Measurements from ENCODE around the gene PIKFYVE. TPM values are rescaled to one million over a fixed set of nuclear protein-coding genes. Genes with fewer than 3 reads are reported as not detected.
"Not testable (repeated sequence)": the region's sequence is repeated elsewhere in the genome, so short reads cannot be mapped to it uniquely, and the experiment has no call there.

PIKFYVE gene
- total RNA-seq, 2 experiments from 2014 or later, result 15.1 to 16.1 TPM

GRCh38 chr2:208254118-208254870, 11.8 kb upstream of the PIKFYVE start:
- ChIA-PET CTCF (interaction anchor here (1.0 to 3.7 kb wide), 9 partner anchors 11 to 232 kb away, joined by 3 to 17 read pairs (median 3); partner anchors contain the start of gene PIKFYVE), POLR2A (interaction anchor here (0.6 to 3.1 kb wide), 2 partner anchors 11 to 17 kb away, joined by 3 to 13 read pairs; partner anchors contain the start of gene PIKFYVE)

GRCh38 chr2:208254871-208255556, 11.0 kb upstream of the PIKFYVE start, which contains the start of gene IDH1:
Gene IDH1 (minus strand): TSS chr2:208255071. CDS start chr2:208251551, 3,520 bp downstream.
- POLR2A ChIA-PET, result interaction anchor here (3.1 kb wide), 1 partner anchor 11 kb away, joined by 13 read pairs; the partner anchor contains the start of gene PIKFYVE

GRCh38 chr2:208255557-208256106, 10.4 kb upstream of the PIKFYVE start:
- ChIA-PET CTCF (interaction anchor here (1.3 to 3.7 kb wide), 4 partner anchors 10 to 80 kb away, joined by 3 to 17 read pairs (median 12); partner anchors contain the start of gene PIKFYVE), POLR2A (interaction anchor here (3.1 kb wide), 1 partner anchor 10 kb away, joined by 13 read pairs; the partner anchor contains the start of gene PIKFYVE)

More at GRCh38 chr2:208254871-208255556, 11.0 kb upstream of the PIKFYVE start, which contains the start of gene IDH1:
- CTCF ChIA-PET, result interaction anchor here (1.0 to 3.7 kb wide), 6 partner anchors 11 to 233 kb away, joined by 3 to 17 read pairs (median 9); partner anchors contain the start of gene PIKFYVE

DNA sequence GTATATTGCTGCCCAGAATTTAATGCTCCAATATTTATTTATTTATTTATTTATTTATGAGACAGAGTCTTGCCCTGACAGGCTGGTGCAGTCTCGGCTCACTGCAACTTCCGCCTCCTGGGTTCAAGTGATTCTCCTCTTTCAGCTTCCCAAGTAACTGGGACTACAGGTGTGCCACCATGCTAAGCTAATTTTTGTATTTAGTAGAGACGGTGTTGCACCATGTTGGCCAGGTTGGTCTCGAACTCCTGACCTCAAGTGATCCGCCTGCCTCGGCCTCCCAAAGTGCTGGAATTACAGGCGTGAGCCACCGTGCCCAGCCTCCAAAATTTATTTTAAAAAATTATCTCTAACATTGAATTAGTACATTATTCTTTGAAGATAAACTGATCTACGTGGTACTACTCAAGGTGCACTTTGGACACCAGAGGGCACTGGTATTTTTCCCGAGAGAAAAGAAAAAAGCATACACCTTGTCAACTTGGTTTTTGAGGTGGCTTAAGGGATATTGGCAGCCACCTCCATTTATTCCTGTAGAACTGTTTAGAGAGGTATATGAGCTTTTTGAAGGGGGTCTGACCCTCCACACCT, 9.8 kb upstream of the PIKFYVE start:
- POLR2A ChIA-PET, result interaction anchor here (3.1 kb wide), 1 partner anchor 9 kb away, joined by 13 read pairs; the partner anchor contains the start of gene PIKFYVE
- CTCF ChIA-PET, result interaction anchor here (3.7 kb wide), 1 partner anchor 9 kb away, joined by 17 read pairs; the partner anchor contains the start of gene PIKFYVE

DNA sequence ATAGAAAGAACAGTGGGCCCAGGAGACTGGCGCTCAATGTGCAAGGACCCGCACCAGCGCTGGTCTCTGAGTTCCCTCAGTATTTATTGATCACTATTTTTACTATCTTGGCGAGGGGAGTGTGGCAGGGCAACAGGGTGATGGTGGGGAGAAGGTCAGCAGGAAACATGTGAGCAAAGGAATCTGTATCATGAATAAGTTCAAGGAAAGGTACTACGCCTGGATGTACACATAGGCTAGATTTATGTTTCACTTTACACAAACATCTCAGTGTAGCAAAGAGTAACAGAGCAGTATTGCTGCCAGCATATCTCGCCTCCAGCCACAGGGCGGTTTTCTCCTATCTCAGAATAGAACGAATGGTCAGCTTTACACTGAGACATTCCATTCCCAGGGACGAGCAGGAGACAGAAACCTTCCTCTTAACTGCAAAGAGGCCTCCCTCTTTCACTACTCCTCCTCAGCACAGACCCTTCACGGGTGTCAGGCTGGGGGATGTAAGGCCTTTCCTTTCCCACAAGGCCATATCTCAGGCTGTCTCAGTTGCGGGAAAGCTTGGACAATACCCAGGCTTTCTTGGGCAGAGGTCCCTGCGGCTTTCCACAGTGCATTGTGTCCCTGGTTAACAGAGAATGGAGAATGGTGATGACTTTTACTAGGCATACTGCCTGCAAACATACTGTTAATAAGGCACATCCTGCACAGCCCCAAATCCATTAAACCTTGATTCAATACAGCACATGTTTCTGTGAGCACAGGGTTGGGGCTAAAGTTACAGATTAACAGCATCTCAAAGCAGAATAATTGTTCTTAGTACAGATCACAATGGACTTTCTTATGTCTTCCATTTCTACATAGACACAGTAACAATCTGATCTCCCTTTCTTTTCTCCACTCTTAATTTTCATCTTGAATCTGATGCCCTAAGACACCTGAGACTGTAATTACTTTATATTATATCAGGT, 8.9 kb upstream of the PIKFYVE start:
- CTCF ChIA-PET, result interaction anchor here (3.7 kb wide), 1 partner anchor 9 kb away, joined by 17 read pairs; the partner anchor contains the start of gene PIKFYVE
- POLR2A ChIA-PET, result not testable (repeated sequence)

DNA sequence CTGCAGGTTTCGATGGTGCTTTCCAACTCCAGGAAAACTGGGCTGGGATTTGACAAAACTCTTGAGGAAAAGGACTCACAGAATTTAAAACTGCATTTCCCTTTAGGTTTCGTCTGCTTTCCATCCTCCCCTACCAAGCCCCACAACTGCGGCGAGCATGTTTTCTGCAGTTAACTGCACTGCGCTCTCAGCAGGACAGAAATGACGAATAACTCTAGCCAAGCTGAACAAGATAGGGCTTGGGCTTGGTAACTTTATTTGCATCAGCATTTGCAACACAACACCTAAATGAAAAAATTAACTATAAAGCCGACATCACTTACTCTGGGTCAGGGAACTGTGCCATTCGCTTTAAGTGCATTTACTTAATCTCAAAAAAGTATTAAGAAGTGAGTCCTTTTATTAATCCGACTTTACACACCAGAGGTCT, 669 bp upstream of the PIKFYVE start:
- CTCF ChIA-PET, result interaction anchor here (1.0 to 2.9 kb wide), 3 partner anchors 10 to 90 kb away, joined by 4 to 17 read pairs (median 4); partner anchors contain the start of gene IDH1
- POLR2A ChIA-PET, result interaction anchor here (1.3 to 3.5 kb wide), 2 partner anchors 10 to 15 kb away, joined by 3 to 13 read pairs; partner anchors contain the start of gene IDH1

GRCh38 chr2:208266553-208266893, 468 bp downstream of the PIKFYVE start:
- ChIA-PET CTCF (interaction anchor here (1.2 to 2.9 kb wide), 2 partner anchors 11 to 15 kb away, joined by 4 to 17 read pairs; partner anchors contain the start of gene IDH1), POLR2A (interaction anchor here (0.9 to 3.5 kb wide), 3 partner anchors 11 to 555 kb away, joined by 3 to 13 read pairs (median 3); partner anchors contain the start of genes CCNYL1 and IDH1)

- CTCF ChIA-PET, result interaction anchor here (1.2 to 2.9 kb wide), 2 partner anchors 12 to 14 kb away, joined by 4 to 17 read pairs; partner anchors contain the start of gene IDH1
- POLR2A ChIA-PET, result interaction anchor here (0.6 to 3.5 kb wide), 4 partner anchors 12 to 556 kb away, joined by 3 to 13 read pairs (median 6); partner anchors contain the start of genes CCNYL1 and IDH1
Observed at GRCh38 chr2:208266936-208267335, 881 bp downstream of the PIKFYVE start.

- ChIA-PET POLR2A (interaction anchor here (0.6 to 3.5 kb wide), 2 partner anchors 12 to 34 kb away, joined by 9 to 13 read pairs; partner anchors contain the start of gene IDH1), CTCF (interaction anchor here (2.3 kb wide), 1 partner anchor 13 kb away, joined by 17 read pairs; the partner anchor contains the start of gene IDH1)
Observed at GRCh38 chr2:208267526-208267925, 1.5 kb downstream of the PIKFYVE start.

GRCh38 chr2:208268156-208268952, 2.3 kb downstream of the PIKFYVE start:
- POLR2A ChIA-PET, result no interaction called here
- CTCF ChIA-PET, result interaction anchor here (0.7 to 2.3 kb wide), 3 partner anchors 14 to 291 kb away, joined by 3 to 17 read pairs (median 4); partner anchors contain the start of gene IDH1

- POLR2A ChIA-PET, result no interaction called here
- CTCF ChIA-PET, result interaction anchor here (0.7 to 2.3 kb wide), 3 partner anchors 15 to 292 kb away, joined by 3 to 17 read pairs (median 4); partner anchors contain the start of gene IDH1
Observed at GRCh38 chr2:208269091-208269490, 3.0 kb downstream of the PIKFYVE start.

- CTCF ChIA-PET, result interaction anchor here (0.9 kb wide), 1 partner anchor 20 kb away, joined by 3 read pairs; the partner anchor contains the start of gene IDH1
Observed at GRCh38 chr2:208274748-208275147, 8.7 kb downstream of the PIKFYVE start.

GRCh38 chr2:208278549-208278948, 12.5 kb downstream of the PIKFYVE start:
- CTCF ChIA-PET, result no interaction called here
- POLR2A ChIA-PET, result no interaction called here

More at GRCh38 chr2:208274748-208275147, 8.7 kb downstream of the PIKFYVE start:
- POLR2A ChIA-PET, result no interaction called here

DNA sequence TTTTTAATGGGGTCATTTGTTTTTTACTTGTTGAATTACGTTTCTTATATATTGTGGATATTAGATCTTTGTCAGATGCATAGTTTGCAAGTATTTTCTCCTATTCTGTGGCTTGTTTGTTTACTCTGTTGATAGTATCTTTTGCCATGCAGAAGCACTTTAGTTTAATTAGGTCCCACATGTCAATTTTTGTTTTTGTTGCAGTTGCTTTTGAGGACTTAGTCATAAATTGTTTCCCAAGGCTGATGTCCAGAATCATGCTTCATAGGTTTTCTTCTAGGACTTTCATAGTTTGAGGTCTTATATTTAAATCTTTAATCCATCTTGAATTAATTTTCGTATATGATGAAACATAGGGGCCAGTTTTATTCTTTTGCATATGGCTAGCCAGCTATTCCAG, 13.2 kb downstream of the PIKFYVE start:
- ChIA-PET CTCF (interaction anchor here (1.0 kb wide), 1 partner anchor 25 kb away, joined by 3 read pairs; no protein-coding TSS in a partner anchor), POLR2A (no interaction called here)

- ChIA-PET POLR2A (interaction anchor here (0.6 to 1.0 kb wide), 2 partner anchors 14 to 33 kb away, joined by 3 to 4 read pairs; partner anchors contain the start of gene PIKFYVE), CTCF (interaction anchor here (1.0 kb wide), 2 partner anchors 26 to 106 kb away, joined by 3 read pairs; no protein-coding TSS in a partner anchor)
Observed at GRCh38 chr2:208280234-208280633, 14.2 kb downstream of the PIKFYVE start.

DNA sequence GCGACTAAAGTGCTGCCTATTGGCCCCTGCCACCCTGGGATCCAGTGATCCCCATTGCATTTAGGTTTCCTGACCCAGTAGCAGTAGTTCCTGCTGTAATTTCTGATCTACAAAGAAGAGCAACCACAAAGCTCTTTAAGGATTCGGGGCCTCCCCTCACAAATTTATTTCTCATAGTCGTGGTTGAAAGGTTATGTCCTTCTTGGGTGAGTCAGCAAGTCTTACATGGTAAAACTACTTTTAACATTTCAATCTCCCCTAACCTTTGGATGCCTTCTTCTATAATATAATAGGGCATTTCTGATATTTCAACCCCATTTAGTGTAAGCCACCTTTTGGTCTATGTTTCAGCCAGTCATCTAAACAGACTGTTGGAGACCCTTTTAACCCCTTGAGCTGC, 14.9 kb downstream of the PIKFYVE start:
- CTCF ChIA-PET, result interaction anchor here (0.9 to 1.0 kb wide), 2 partner anchors 15 to 106 kb away, joined by 3 to 4 read pairs; partner anchors contain the start of gene PIKFYVE
- POLR2A ChIA-PET, result interaction anchor here (0.6 to 1.0 kb wide), 3 partner anchors 15 to 63 kb away, joined by 3 to 4 read pairs (median 3); partner anchors contain the start of gene PIKFYVE

Measured in activated CD8-positive, alpha-beta memory T cell treated with anti-CD3 and anti-CD28 coated beads for 36 hours (primary cell).